ENCODE data around the gene PERCC1.
A peak's percentile ranks its signal among the peaks of the same experiment; 100 is the strongest.
"Not testable (repeated sequence)": the region's sequence is repeated elsewhere in the genome, so short reads cannot be mapped to it uniquely, and the experiment has no call there.

The PERCC1 gene

DNA sequence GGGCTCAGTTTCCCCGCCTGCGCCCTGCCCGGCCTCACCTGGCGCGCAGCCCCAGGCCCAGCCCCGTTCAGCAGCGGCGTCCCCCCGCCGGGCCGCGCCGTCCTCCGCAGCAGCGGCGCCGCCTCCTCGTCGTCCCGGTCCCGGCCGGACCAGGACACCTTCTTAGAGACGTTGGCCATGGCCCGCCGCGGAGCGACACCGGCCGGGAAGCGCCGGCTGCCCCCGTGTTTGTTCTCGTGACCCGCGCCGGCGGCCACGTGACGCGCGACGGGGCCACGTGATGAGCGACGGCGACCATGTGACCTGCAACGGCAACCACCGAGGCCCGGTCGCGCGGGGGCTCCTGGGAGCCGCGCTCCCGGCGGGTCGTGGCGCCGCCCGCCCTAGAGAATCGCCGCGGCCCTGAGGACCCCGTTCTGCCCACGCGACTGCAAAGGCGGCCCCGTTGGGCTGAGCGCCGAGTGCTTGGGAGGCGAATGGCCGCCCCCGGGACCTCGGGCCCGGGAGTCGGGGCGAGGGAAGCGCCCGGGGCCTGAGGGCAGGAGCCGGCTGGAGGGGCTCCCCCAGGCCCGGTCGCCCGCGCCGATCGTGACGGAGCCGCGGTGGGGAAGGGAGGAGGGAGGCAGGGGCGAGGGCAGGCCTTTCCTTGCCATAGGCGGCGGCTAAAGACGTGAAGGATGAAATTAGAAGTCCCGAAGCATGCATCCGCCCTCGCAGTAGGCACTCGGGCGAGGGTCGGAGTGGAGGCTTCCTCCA is 44.1 kb downstream of the PERCC1 start, which contains the start of gene CLCN7:
TSS of gene CLCN7 (minus strand) at position 233 of the 756 bp plus-strand sequence. CDS start at position 179, 54 bp downstream.
- Mint-ChIP-seq H3K9me3 (ENCODE audit: low read depth) (no peaks in the 10 kb centered on the region), H3K36me3 (no peaks in the 10 kb centered on the region), H3K4me3 (peak within 1 kb of the TSS; percentile 89), H3K4me1 (ENCODE audit: low read depth) (peaks cover 31% of the 10 kb centered on the region), H3K27ac (peak within 1 kb of the TSS; percentile 90), H3K27me3 (no peaks in the 10 kb centered on the region)

DNA sequence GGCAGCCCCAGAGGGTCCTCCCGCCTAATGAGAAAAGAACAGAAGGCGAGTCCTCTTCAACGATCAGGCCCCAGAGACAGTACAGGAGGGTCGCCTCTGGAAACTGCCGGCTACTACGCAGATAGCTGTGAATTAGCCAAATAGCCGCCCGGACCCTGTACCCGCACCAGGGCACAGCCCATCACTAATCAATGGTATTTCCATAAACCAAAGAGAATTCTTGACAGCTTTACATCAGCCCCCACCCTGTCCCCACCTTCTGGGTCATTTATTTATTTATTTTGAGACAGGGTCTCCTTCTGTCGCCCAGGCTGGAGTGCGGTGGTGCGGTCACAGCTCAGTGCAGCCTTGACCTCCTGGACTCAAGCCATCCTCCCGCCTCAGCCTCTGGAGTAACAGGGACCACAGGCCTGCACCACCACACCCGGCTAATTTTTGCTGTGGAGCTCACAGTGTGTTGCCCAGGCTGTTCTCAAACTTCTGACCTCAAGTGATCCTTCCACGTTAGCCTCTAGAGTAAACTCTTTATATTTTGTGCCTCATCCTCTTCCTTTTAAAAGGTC is 44.8 kb downstream of the PERCC1 start:
- peaks cover 27% of the 10 kb centered on the region for H3K4me1 Mint-ChIP-seq (ENCODE audit: low read depth)
- peak overlapping the region; percentile 90 for H3K27ac Mint-ChIP-seq
- H3K9me3 Mint-ChIP-seq (ENCODE audit: low read depth): no peaks in the 10 kb centered on the region
- H3K27me3 Mint-ChIP-seq: no peaks in the 10 kb centered on the region
- H3K36me3 Mint-ChIP-seq: no peaks in the 10 kb centered on the region
- H3K4me3 Mint-ChIP-seq: peak overlapping the region; percentile 89

DNA sequence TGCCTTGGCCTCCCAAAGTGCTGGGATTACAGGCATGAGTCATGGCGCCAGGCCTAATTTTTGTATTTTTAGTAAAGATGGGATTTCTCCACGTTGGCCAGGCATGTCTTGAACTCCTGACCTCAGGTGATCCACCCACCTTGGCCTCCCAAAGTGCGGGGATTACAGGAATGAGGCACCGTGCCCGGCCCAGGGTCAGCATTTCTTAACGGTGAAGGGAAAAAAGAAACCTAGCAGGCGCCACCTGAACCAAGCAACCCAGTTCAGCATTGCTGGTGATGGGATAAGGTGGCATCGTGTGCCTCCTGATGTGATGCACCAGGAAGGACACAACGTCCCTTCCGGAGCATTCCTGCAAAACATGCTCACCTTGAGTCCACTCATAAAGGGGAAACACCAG is 46.2 kb downstream of the PERCC1 start:
- peaks cover 2% of the 10 kb centered on the region for H3K27me3 Mint-ChIP-seq
- H3K27ac Mint-ChIP-seq: no peak overlapping the region
- H3K9me3 Mint-ChIP-seq (ENCODE audit: low read depth): no peaks in the 10 kb centered on the region
- H3K4me1 Mint-ChIP-seq (ENCODE audit: low read depth): peaks cover 15% of the 10 kb centered on the region
- H3K4me3 Mint-ChIP-seq: no peak overlapping the region
- H3K36me3 Mint-ChIP-seq: no peaks in the 10 kb centered on the region

DNA sequence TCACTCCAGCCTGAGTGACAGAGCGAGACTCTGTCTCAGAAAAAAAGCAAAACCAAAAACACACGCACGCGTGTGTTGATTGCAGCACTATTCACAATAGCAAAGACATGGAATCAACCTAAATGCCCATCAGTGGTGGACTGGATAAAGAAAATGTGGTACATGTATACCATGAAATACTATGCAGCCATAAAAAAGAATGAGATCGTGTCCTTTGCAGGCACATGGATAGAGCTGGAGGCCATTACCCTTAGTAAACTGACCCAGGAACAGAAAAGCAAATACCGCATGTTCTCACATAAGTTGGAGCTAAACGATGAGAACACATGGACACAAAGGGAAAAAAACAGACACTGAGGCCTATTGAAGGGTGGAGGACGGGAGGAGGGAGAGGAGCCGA is 48.1 kb downstream of the PERCC1 start:
- not testable (repeated sequence) for H3K9me3 Mint-ChIP-seq (ENCODE audit: low read depth); H3K4me3 Mint-ChIP-seq; H3K27ac Mint-ChIP-seq; H3K36me3 Mint-ChIP-seq; H3K27me3 Mint-ChIP-seq; H3K4me1 Mint-ChIP-seq (ENCODE audit: low read depth)

DNA sequence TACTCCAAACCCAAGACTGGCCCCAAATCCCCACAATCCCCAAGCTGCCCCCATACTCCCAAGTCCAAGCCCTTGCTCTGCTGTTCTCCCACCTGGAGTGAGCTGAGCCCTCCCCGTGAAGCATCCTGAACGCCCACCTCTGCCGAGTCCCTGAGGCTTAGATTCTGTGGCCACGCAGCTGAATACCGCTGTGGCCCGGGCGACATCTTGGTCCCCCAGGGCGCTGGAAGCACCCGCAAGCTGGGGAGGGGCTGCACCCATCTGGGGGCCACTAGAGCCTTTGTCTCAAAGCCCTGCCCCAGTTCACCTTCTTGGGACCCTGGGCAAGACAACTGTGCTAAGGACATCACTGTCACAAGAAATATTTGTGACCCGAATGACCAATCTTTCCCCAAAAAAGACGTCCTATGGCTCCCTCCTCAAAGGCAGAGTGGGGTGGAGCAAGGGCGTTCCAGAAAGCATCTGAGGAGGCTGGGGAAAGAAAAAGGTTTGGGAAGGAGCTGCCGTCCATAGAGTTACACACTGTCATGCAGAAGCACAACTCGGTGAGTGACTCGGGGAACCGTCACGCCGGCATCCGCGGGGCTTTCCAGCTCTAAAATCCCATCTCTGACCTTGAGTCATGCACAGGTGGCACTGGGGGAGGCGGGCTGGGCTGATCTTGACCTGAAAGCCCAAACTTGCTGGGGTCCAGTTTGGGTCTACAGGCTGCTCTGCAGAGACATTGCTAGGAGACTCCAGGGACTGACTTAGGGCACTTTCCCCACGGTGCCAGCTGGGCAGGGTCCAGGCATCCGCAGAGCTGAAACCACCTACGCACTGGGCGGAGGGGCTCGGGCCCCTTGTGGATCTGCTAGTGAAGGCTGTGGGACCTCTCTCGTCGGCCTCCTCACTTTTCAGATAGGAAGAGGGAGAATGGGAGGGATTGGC is 51.3 kb downstream of the PERCC1 start:
- no peaks in the 10 kb centered on the region for H3K9me3 Mint-ChIP-seq (ENCODE audit: low read depth)
- peaks cover 2% of the 10 kb centered on the region for H3K27me3 Mint-ChIP-seq
- H3K4me1 Mint-ChIP-seq (ENCODE audit: low read depth): no peaks in the 10 kb centered on the region
- no peak overlapping the region for H3K4me3 Mint-ChIP-seq
- H3K36me3 Mint-ChIP-seq: no peaks in the 10 kb centered on the region
- no peak overlapping the region for H3K27ac Mint-ChIP-seq

Measured in activated naive CD8-positive, alpha-beta T cell (primary cell).